GM23338 (cell line): ENCODE results near the gene FAM118B.

Source experiments
- CTCF ChIP-seq, 2 experiments: fragments of 200-600 bp in 1 of 2; sonication (generic) in 1 of 2; conservative IDR thresholded peaks; 2 replicates each; pipeline versions ENCODE4 v1.5.1 to v1.6.1; 2016 to 2017; ENCODE audit warnings: antibody characterized with exemption in 2 of 2, low read depth in 2 of 2, mild to moderate bottlenecking in 2 of 2, moderate library complexity in 1 of 2
- POLR2AphosphoS5 ChIP-seq: IDR thresholded peaks from 2 replicates; pipeline ENCODE4 v1.6.1; 2016; ENCODE audit warnings: antibody characterized with exemption, low read depth
- REST ChIP-seq: IDR thresholded peaks from one replicate; pipeline ENCODE4 v1.6.1; 2018; ENCODE audit warnings: antibody characterized with exemption; ENCODE audit not compliant: unreplicated experiment

- TF ChIP-seq REST (no peak), POLR2AphosphoS5 (no peak), CTCF (conservative IDR thresholded peaks at IDR 0.05; ENCODE audit: low read depth in 2 of 2) (no peak)
Measured at GRCh38 chr11:126268361-126268707, 56.8 kb downstream of the FAM118B start.
